Measurements from ENCODE around the gene NFKBIZ. TPM values are rescaled to one million over a fixed set of nuclear protein-coding genes. Genes with fewer than 3 reads are reported as not detected.
A peak's percentile ranks its signal among the peaks of the same experiment; 100 is the strongest.

NFKBIZ gene
- total RNA-seq, 3 donors from 2014 or later, result 52.2 to 694 (median 243) TPM

- no peak for DNase-seq (ENCODE audit: low spot score in 2 of 2)
- Histone ChIP-seq H3K36me3 (no peaks in the 10 kb centered on the region), H3K4me1 (no peaks in the 10 kb centered on the region), H3K4me3 (no peak overlapping the region), H3K27me3 (no peaks in the 10 kb centered on the region), H3K27ac (peak overlapping the region; percentile 64 to 66), H3K9me3 (no peaks in the 10 kb centered on the region)
- no peak for TF ChIP-seq POLR2A (IDR thresholded peaks at IDR 0.05)
- TF ChIP-seq, protein P1, sequence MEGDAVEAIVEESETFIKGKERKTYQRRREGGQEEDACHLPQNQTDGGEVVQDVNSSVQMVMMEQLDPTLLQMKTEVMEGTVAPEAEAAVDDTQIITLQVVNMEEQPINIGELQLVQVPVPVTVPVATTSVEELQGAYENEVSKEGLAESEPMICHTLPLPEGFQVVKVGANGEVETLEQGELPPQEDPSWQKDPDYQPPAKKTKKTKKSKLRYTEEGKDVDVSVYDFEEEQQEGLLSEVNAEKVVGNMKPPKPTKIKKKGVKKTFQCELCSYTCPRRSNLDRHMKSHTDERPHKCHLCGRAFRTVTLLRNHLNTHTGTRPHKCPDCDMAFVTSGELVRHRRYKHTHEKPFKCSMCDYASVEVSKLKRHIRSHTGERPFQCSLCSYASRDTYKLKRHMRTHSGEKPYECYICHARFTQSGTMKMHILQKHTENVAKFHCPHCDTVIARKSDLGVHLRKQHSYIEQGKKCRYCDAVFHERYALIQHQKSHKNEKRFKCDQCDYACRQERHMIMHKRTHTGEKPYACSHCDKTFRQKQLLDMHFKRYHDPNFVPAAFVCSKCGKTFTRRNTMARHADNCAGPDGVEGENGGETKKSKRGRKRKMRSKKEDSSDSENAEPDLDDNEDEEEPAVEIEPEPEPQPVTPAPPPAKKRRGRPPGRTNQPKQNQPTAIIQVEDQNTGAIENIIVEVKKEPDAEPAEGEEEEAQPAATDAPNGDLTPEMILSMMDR (IDR thresholded peaks at IDR 0.05), result no peak
- no peak for TF ChIP-seq POLR2AphosphoS5 (IDR thresholded peaks at IDR 0.05)
- intact Hi-C loops (cut with DNase I; ENCODE audit: low total_unique reads), result loop anchor here (10.0 kb wide), 1 partner anchor 408 kb away; no protein-coding TSS in a partner anchor
These were observed 32.8 kb upstream of the NFKBIZ start for GRCh38 chr3:101816215-101817149.

- H3K9me3 ChIP-seq, result no peaks in the 10 kb centered on the region
- DNase-seq (ENCODE audit: low spot score in 2 of 2), result no peak
- H3K4me1 ChIP-seq, result no peaks in the 10 kb centered on the region
- H3K36me3 ChIP-seq, result no peaks in the 10 kb centered on the region
- peak overlapping the region in 1 of 2 donors; percentile 64 for H3K27ac ChIP-seq
- intact Hi-C loops (cut with DNase I; ENCODE audit: low total_unique reads), result loop anchor here (10.0 kb wide), 1 partner anchor 407 kb away; no protein-coding TSS in a partner anchor
- TF ChIP-seq POLR2A (IDR thresholded peaks at IDR 0.05) (no peak), POLR2AphosphoS5 (IDR thresholded peaks at IDR 0.05) (no peak)
- TF ChIP-seq, protein P1 (IDR thresholded peaks at IDR 0.05), result no peak
- no peak overlapping the region for H3K4me3 ChIP-seq
- H3K27me3 ChIP-seq, result no peaks in the 10 kb centered on the region
These were observed 31.3 kb upstream of the NFKBIZ start for GRCh38 chr3:101817992-101818391.

DNA sequence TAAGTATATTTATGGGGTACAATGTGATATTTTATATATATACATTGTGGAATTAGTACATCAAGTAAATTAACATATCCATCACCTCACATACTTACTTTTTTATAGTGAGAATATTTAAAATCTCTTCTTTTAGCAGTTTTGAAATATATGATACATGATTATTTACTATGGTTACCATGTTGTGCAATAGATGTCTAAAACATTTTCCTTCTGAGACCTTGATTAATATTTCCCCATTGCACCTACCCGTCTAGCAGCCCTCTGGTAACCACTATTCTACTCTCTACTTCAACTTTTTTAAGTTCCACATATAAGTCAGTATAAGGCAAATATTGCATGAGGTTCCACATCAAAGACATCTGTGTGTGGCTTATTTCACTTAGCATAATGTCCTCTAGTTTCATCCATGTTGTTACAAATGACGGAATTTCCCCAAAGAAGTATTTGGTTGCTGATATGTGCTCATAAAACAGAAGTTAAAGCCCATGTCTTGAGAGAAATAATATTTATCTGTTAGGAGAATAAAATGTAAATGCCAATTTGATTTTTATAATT is 29.6 kb upstream of the NFKBIZ start:
- Histone ChIP-seq H3K36me3 (no peaks in the 10 kb centered on the region), H3K27me3 (no peaks in the 10 kb centered on the region), H3K9me3 (no peaks in the 10 kb centered on the region), H3K4me3 (no peak overlapping the region), H3K27ac (no peak overlapping the region), H3K4me1 (no peaks in the 10 kb centered on the region)
- intact Hi-C loops (cut with DNase I; ENCODE audit: low total_unique reads), result loop anchor here (10.0 kb wide), 1 partner anchor 405 kb away; no protein-coding TSS in a partner anchor
- TF ChIP-seq, protein P1 (IDR thresholded peaks at IDR 0.05), result no peak
- TF ChIP-seq POLR2AphosphoS5 (IDR thresholded peaks at IDR 0.05) (no peak), POLR2A (IDR thresholded peaks at IDR 0.05) (no peak)
- no peak for DNase-seq (ENCODE audit: low spot score in 2 of 2)

DNA sequence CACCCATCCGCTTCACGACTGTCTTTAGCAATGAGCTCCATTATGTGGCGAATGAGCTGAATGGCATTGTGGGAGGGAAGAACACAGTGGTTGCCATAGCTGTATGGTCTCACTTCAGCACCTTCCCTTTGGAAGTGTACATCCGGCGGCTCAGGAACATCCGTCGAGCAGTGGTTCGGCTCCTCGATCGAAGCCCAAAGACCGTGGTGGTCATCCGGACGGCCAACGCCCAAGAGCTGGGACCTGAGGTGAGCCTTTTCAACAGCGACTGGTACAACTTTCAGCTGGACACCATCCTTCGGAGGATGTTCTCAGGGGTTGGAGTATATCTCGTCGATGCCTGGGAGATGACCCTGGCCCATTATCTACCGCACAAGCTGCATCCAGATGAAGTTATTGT is 27.8 kb upstream of the NFKBIZ start:
- Histone ChIP-seq H3K4me3 (no peak overlapping the region), H3K27me3 (no peaks in the 10 kb centered on the region)
- intact Hi-C loops (cut with DNase I; ENCODE audit: low total_unique reads), result no loop called here

More for the DNA sequence above, 27.8 kb upstream of the NFKBIZ start:
- TF ChIP-seq POLR2A (IDR thresholded peaks at IDR 0.05), result no peak
- no peak for TF ChIP-seq POLR2AphosphoS5 (IDR thresholded peaks at IDR 0.05)
- TF ChIP-seq, protein P1 (IDR thresholded peaks at IDR 0.05), result no peak
- Histone ChIP-seq H3K36me3 (no peaks in the 10 kb centered on the region), H3K27ac (no peak overlapping the region), H3K9me3 (no peaks in the 10 kb centered on the region), H3K4me1 (no peaks in the 10 kb centered on the region)
- DNase-seq (ENCODE audit: low spot score in 2 of 2), result no peak
